GM12891 (cell line): ENCODE results near the gene CACNG4.
A peak's percentile ranks its signal among the peaks of the same experiment; 100 is the strongest.

Experiments
- DNase-seq: peaks from one replicate; pipeline ENCODE4 v3.0.0; 2011; ENCODE audit warnings: low spot score; ENCODE audit not compliant: insufficient read length
- FAIRE-seq: peaks from 2 replicates; lab custom pipeline; 2011; peaks lifted over from hg19 to GRCh38; lab: Jason Lieb, UNC
- PAX5 ChIP-seq: IDR thresholded peaks from 2 replicates; pipeline ENCODE4 v1.6.1; 2011; ENCODE audit warnings: low read length, moderate library complexity, mild to moderate bottlenecking; ENCODE audit not compliant: insufficient read depth, severe bottlenecking
- POLR2A ChIP-seq: IDR thresholded peaks from 2 replicates; pipeline ENCODE4 v1.6.1; 2011; ENCODE audit warnings: low read depth, low read length, control low read depth
- POLR2AphosphoS5 ChIP-seq: IDR thresholded peaks from 2 replicates; pipeline ENCODE4 v1.6.1; 2011; ENCODE audit warnings: low read depth, low read length, control low read depth
- POU2F2 ChIP-seq: IDR thresholded peaks from 2 replicates; pipeline ENCODE4 v1.6.1; 2011; ENCODE audit warnings: low read depth, mild to moderate bottlenecking, control low read depth, low read length, moderate library complexity
- SPI1 ChIP-seq: IDR thresholded peaks from 2 replicates; pipeline ENCODE4 v1.6.1; 2011; ENCODE audit warnings: low read depth, low read length, control low read depth
- TAF1 ChIP-seq: IDR thresholded peaks from 2 replicates; pipeline ENCODE4 v1.6.1; 2011; ENCODE audit warnings: low read depth, low read length, control low read depth

The CACNG4 gene

GRCh38 chr17:67053438-67054000 is 89.0 kb downstream of the CACNG4 start:
- DNase-seq (no peak), FAIRE-seq (no peak)
- TF ChIP-seq SPI1, result no peak
- TF ChIP-seq TAF1, result no peak
- no peak for TF ChIP-seq POLR2AphosphoS5
- no peak for TF ChIP-seq PAX5
- TF ChIP-seq POLR2A, result no peak
- no peak for TF ChIP-seq POU2F2

- FAIRE-seq (no peak), DNase-seq (no peak)
- TF ChIP-seq TAF1 (no peak), POLR2AphosphoS5 (no peak), SPI1 (no peak), PAX5 (no peak), POLR2A (no peak), POU2F2 (no peak)
Observed at GRCh38 chr17:67054011-67054591, 89.6 kb downstream of the CACNG4 start.

GRCh38 chr17:67054608-67055007 is 90.1 kb downstream of the CACNG4 start:
- no peak for DNase-seq
- peak; percentile 78 for FAIRE-seq
- TF ChIP-seq PAX5 (no peak), POLR2AphosphoS5 (no peak), POU2F2 (no peak), SPI1 (no peak), TAF1 (no peak), POLR2A (no peak)

- TF ChIP-seq TAF1 (no peak), SPI1 (no peak), POLR2A (no peak), POLR2AphosphoS5 (no peak), PAX5 (no peak), POU2F2 (no peak)
- DNase-seq (no peak), FAIRE-seq (no peak)
Observed at GRCh38 chr17:67055041-67055443, 90.5 kb downstream of the CACNG4 start.

- FAIRE-seq (no peak), DNase-seq (no peak)
- TF ChIP-seq SPI1 (no peak), POLR2AphosphoS5 (no peak), TAF1 (no peak), POLR2A (no peak), POU2F2 (no peak), PAX5 (no peak)
Observed at GRCh38 chr17:67055811-67056745, 91.6 kb downstream of the CACNG4 start.

- DNase-seq (no peak), FAIRE-seq (no peak)
- TF ChIP-seq POLR2A, result no peak
- no peak for TF ChIP-seq POU2F2
- no peak for TF ChIP-seq TAF1
- no peak for TF ChIP-seq POLR2AphosphoS5
- no peak for TF ChIP-seq SPI1
- TF ChIP-seq PAX5, result no peak
Observed at GRCh38 chr17:67056746-67057490, 92.4 kb downstream of the CACNG4 start.

GRCh38 chr17:67058036-67058435 is 93.5 kb downstream of the CACNG4 start:
- DNase-seq, result no peak
- TF ChIP-seq POU2F2 (no peak), TAF1 (no peak), POLR2AphosphoS5 (no peak), PAX5 (no peak), SPI1 (no peak), POLR2A (no peak)
- FAIRE-seq, result no peak

- no peak for FAIRE-seq
- no peak for DNase-seq
- no peak for TF ChIP-seq SPI1
- no peak for TF ChIP-seq POU2F2
- no peak for TF ChIP-seq POLR2A
- no peak for TF ChIP-seq POLR2AphosphoS5
- TF ChIP-seq TAF1, result no peak
- no peak for TF ChIP-seq PAX5
Observed at GRCh38 chr17:67059372-67059771, 94.9 kb downstream of the CACNG4 start.
